Kidney tubule cell (primary cell): ENCODE measurements around the gene TMEM202.
"Not testable (repeated sequence)": the region's sequence is repeated elsewhere in the genome, so short reads cannot be mapped to it uniquely, and the experiment has no call there.

ENCODE experiments used
- DNase-seq: peaks from one replicate; pipeline ENCODE4 v3.0.0-alpha.2; 2018; ENCODE audit warnings: low spot score

The TMEM202 gene

DNA sequence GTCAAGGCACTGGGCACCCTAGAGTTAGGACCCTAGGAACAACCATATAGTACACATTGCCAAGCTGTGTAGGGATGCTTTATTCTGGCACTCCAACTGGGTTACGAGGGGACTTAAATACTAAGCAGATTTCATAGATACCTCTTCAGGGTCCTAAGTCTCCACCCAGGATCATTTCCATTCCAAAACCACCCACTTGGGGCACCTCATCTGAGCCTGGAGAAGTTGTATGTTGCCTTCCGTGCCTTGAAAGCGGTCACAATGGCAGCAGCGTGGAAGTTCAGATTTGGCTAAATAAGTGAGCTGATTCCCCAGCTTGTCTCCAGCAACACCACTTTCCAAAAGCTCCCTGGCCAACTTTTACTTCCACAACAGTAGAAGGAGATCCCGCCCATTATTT lies 4.6 kb downstream of the TMEM202 start:
- DNase-seq, result no peak

DNA sequence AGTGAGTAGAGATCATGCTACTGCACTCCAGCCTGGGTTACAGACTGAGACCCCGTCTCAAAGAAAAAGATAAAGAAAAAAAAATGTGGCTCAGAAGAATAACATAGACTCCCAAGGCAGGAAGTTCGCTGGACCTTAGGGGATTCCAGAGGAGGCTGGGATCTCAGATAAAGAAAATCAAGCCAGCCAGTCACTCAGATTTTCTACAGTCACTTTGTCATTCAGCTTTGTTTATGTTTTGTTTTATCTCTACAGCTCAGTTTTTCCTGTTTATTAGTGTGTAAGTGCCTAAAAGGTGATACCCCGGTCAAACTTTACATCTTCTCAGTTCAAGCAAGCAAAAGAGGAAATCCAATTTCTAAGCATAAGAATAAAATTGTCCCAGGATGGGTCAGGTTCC lies 6.3 kb downstream of the TMEM202 start:
- DNase-seq, result no peak

DNA sequence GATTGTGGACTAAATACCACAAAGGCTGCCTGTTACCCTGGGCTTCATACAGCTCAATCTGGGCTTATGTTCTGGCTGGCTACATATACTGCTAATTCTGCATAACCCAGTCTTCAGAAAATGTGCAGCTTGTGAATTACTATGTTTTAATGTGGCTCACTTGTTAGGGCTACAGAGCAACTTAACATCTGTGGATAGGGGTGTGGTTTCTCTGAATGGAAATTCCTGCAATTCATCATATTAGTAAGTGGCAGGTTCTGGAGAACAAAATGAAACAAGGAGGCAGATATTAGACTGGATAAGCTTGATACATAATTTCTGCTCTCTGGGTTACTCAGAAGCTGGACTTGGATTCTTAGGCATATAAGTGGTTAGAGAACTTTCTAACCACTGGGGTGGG lies 6.7 kb downstream of the TMEM202 start:
- DNase-seq, result no peak

DNA sequence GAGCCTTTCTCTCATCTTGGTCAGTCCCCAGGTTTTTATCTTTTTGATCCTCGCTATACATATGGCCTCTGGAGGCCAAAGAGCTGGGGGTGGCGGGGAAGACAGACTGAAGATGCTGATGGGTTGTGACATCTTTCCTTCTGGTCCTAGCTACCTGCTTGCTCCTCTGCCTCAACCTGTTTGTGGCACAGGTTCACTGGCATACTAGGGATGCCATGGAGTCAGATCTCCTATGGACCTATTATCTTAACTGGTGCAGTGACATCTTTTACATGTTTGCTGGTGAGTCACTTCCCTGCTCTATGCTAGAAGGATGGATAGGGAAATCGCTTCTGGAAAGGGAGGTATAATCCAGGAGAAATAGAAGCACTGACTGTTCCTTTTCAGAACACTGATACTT lies 8.8 kb downstream of the TMEM202 start:
- DNase-seq, result no peak

DNA sequence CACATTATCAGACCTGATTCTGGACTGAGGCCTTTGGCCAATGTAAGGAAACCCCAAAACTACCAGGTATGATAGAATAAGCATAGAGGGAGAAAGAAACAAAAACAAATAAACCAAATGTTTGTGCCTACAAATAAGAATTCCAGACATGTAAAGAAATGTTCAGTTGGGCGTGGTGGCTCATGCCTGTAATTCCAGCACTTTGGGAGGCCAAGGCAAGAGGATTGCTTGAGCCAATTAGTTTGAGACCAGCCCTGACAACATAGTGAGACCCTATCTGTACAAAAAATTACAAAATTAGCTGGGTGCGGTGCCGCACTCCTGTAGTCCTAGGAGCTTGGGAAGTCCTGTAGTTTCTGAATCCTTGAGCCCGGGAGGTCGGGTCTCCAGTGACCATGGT lies 13.0 kb downstream of the TMEM202 start:
- no peak for DNase-seq

DNA sequence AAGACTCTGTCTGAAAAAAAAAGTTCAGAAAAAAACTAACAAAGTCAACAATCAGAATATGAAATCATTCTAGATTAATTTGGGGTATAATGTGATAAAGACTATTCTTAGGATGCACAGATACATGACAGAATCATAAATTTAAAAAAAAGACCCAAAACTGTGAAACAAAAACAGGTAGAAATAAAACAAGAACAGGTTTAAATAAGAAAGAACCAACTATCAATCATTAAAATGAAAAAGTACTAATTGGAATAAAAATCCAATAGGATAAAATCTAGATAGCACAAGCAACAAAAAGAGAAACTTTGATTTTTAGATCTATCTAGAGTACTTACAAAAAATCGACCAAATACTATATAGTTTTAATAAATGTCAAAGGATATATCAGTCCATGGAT lies 13.4 kb downstream of the TMEM202 start:
- DNase-seq, result no peak

DNA sequence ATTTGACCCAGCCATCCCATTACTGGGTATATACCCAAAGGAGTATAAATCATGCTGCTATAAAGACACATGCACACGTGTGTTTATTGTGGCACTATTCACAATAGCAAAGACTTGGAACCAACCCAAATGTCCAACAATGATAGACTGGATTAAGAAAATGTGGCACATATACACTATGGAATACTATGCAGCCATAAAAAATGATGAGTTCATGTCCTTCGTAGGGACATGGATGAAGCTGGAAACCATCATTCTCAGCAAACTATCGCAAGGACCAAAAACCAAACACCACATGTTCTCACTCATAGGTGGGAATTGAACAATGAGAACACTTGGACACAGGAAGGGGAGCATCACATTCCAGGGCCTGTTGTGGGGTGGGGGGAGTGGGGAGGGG lies 15.2 kb downstream of the TMEM202 start:
- DNase-seq, result not testable (repeated sequence)

DNA sequence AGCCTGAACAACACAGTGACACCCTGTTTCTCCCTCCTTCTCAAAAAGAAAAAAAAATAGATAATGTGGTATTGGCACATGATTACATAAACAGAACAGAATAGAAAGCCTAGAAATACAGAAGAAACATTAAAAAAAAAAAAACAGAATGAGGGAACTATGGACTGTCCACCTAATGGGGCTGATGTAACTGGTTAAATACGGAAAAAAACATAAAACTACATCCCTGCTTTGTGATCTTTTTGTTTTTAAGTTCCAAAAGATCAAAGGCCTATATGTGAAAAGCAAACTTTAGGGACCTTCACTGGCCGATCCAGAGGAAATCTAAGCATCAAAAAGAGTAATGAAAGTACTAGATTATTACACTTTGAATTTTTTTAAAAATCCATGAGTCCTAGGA lies 17.2 kb downstream of the TMEM202 start:
- DNase-seq, result no peak

DNA sequence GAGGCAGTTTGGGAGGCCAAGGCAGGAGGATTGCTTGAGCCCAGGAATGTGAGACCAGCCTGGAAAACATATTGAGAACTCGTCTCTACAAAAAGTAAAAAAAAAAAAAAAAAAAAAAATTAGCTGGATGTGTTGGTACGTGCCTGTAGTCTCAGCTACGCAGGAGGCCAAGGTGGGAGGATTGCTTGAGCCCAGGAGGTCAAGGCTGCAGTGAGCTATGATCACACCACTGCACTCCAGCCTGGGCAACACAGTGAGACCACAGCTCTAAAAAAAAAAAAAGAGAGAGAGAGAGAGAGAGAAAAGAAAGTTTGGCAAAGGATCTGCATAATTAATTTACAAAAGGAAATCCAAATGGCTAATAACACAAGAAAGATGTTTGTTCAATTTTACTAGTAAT lies 21.7 kb downstream of the TMEM202 start:
- DNase-seq, result not testable (repeated sequence)

DNA sequence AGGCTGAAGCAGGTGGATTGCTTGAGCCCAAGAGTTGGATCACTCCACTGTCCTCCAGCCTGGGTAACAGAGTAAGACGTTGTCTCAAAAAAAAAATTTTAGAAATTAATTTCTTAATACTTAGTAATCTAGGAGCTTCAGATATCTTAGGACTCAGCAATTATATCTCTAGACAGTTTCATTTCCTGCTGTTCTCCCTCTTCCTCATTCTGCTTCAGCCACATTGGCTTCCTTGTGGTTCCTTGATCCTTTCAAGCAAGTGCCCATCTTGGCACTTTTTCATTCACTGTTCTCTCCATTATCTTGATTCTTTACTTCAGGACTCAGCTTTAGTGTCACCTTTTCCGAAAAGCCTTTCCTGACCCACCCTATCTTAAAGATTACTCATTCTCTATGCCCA lies 22.5 kb downstream of the TMEM202 start:
- DNase-seq, result no peak

DNA sequence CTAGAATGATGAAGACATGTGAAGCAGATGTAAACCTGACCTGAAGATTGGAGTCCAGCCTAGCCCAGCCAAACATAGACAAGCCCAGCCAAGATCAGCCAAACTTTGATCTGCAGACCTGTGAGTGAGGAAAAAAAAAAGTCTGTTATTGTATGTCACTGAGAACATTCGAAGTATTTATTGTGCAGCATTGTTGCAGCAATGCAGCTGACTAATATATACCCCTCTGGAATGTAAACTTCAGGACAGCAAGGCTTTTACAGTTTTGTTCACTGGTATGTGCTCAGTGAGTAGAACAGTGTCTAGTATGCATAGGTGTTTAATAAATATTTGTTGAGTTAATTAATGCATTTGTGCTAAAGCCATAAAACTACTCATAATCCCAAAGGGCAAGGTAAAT lies 23.4 kb downstream of the TMEM202 start:
- DNase-seq, result no peak

DNA sequence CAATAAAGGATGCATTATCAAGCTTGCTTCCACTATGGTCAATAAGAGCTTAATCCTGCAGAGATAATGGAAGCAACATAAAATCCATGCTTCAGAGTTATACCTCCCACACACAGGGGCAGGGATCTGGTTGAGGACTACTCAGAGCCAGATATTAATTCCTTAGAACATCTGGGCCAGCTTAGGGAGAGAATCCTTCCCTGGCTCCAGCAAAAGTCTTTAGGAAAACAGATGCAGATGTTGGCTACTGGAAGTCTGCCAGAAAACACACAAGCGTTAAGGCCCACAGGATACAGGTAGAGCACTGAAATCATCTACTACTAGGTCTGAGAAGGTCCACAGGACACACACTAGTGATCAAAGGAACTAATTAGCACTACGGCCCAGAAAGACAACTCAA lies 25.2 kb downstream of the TMEM202 start:
- DNase-seq, result no peak

DNA sequence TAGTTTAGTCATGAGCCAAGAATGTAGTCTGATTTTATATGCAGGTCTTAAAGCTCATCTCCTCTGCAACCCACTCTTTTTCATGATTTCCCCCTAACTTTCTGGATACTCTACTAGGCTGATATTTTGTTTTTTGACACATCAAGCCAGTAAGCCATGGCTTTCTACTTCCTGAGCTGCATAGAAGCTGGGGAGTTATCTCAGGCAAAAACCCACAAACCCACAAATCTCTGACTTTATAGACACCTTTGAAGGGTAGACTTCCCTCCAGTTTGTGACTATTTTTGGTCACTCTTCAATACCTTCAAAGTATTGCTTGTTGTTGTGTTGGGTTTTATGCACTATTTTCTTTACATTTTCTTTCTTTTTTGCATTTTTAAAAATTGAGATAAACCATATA lies 28.6 kb downstream of the TMEM202 start:
- no peak for DNase-seq

DNA sequence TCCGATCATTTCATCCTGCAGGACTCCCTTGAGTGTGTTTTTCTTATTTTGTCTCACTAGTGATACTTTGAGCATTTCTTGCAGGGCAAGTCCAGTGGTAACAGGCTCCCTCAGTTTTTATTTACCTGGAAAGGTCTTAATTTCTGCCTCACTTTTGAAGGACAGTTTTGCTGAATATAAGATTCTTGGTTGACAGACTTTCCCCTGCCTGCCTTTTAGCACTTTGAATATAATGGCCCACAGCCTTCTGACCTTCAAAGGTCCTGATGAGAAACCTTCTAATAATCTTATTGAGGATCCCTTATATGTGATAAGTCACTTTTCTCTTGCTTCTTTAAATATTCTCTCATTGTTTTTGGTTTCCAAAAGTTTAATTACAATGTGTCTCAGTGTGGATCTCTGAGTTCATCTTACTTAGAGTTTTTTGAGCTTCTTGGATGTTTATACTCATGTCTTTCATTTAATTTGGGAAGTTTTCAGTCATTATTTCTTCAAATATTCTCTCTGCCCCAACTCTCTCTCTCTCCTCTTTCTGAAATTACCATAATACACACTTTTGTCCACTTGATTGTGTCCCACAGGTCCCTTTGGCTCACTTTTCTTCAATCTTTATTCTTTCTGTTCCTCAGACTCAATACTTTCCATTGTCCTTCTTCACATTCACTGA lies 39.7 kb downstream of the TMEM202 start:
- no peak for DNase-seq

DNA sequence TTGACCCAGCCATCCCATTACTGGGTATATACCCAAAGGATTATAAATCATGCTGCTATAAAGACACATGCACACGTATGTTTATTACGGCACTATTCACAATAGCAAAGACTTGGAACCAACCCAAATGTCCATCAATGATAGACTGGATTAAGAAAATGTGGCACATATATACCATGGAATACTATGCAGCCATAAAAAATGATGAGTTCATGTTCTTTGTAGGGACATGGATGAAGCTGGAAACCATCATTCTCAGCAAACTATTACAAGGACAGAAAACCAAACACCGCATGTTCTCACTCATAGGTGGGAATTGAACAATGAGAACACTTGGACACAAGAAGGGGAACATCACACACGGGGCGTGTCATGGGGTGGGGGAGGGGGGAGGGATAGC lies 44.7 kb downstream of the TMEM202 start:
- not testable (repeated sequence) for DNase-seq

DNA sequence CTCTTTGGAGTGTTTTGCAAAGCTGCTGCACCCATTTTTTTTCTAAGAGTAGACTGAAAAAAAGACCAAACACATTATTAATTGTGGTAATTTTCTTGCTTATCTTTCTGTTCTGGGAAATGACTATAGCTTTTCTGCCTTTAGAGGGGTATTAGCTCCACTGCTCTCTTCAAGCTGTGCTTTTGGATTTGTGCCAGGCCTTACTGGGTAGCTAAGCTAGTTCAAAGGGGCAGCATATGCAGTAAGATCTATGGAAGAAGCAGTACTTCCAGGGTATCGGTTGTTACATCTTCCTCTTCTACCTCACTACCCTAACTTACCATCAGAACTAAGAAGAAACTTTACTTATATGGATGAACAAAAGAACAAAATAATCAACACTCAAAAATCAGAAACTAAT lies 47.3 kb downstream of the TMEM202 start:
- no peak for DNase-seq

DNA sequence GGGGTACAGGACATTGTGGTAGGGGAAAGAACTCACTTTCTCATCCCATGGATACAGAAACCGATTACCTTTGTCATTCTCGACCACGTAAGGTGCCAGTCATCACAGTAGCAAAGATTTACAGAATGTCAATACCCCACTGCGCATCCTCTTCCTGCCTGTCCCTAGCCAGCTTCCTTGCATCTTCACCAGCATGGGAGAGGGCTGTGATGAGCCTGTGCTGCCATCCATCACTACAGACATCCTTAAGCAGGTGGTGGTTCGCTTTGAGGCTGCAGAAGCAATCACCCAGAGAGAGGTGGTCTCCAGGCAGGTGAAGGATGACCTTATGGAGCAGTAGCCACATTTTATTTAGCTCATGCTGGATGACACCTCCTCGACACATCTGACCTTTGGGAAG lies 52.7 kb downstream of the TMEM202 start:
- no peak for DNase-seq

DNA sequence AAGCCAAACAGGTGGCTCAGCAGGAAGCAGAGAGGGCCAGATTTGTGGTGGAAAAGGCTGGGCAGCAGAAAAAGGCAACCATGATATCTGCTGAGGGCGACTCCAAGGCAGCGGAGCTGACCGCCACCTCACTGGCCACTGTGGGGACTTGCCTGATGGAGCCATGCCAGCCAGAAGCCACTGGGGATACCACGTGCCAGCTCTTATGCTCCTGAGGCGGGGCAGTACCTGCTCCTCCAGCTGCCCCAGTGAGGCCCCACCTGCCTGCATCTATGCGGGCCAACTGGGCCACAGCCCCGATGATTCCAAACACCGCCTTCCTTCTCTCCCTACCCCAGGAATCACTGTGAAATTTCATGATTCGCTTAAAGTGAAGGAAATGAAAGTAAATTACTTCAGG lies 53.1 kb downstream of the TMEM202 start:
- DNase-seq, result no peak

DNA sequence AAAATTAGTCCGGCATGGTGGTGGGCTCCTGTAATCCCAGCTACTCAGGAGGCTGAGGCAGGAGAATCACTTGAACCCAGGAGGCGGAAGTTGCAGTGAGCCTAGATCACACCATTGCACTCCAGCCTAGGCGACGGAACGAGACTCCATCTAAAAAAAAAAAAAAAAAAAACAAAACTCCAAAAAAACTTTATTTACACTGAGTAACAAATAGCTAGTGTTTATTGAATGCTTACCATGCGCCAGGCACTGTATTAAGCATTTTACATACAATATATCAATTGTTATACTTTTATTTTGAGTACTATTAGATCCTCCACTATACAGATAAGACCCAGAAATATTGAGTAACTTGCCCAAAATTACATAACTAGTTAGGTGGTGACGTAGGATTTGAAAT lies 58.6 kb downstream of the TMEM202 start:
- DNase-seq, result no peak
